Lung microvascular endothelial cell (primary cell): Measurements from ENCODE around the gene PDILT. TPM values are rescaled to one million over a fixed set of nuclear protein-coding genes. Genes with fewer than 3 reads are reported as not detected.
"Not testable (repeated sequence)": the region's sequence is repeated elsewhere in the genome, so short reads cannot be mapped to it uniquely, and the experiment has no call there.

Experiments used
- DNase-seq, 2 donors: peaks; one replicate each; pipeline versions ENCODE4 v3.0.0 to v3.0.0-alpha.2; 2010; ENCODE audit warnings: low read depth in 2 of 2
- total RNA-seq: library from RNA; depleted of rRNA; stranded (reverse); fragments of >200 nt; gene quantifications from 2 replicates; pipeline ENCODE4 v1.2.1, GENCODE V29; 2014

The PDILT gene
- total RNA-seq, 1 donor from 2014 or later = not detected

DNA sequence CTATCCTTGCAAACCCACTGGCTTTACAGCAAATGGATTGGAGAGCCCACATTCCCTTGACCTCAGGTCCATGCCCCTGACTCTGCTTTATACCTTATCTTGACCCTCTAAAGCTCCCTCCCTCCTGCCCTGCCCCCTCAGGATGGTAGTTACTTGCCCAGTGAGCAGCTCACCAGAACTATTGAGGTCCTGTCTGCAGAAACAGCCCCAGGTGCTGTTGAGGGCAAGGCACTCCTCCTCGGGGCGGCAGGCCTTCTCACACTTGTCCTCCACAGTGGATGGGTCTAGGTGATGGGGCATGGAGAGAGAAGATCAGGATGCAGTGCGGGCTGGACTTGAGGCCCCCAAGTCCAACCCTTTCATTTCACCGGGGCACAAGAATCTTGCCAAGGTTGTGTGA, 81.8 kb downstream of the PDILT start:
- DNase-seq = no peak

DNA sequence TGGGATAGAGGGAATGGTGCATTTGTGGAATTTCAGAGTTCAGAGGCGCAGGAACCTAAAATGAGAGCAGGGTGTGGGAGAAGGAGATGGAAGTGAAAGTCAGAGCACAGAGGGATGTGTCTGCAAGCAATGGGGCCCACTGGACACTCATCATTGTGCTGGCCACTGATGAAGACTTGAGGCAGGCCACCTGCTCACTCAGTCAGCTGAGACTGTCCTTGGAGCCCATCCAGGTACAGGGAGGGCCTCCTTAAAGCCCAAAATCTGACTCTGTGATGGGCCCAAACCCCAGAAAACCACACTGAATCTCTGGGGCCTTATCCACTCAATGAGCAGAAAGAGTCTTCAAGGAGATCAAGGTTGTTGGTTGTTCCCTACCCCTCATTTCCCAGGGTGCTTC, 82.9 kb downstream of the PDILT start:
- DNase-seq = no peak

DNA sequence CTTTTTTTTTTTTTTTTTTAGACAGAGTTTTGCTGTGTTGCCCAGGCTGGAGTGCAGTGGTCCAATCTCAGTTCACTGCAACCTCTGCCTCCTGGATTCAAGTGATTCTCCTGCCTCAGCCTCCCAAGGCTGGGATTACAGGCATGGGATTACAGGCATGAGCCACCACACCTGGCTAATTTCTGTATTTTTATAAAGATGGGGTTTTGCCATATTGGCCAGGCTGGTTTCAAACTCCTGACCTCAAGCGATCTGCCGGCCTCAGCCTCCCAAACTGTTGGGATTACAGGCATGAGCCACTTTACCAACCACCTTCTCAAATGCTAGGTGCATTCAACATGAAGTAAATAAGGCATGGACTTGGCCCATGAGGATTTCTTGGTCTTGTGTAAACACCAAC, 83.5 kb downstream of the PDILT start:
- DNase-seq = not testable (repeated sequence)

DNA sequence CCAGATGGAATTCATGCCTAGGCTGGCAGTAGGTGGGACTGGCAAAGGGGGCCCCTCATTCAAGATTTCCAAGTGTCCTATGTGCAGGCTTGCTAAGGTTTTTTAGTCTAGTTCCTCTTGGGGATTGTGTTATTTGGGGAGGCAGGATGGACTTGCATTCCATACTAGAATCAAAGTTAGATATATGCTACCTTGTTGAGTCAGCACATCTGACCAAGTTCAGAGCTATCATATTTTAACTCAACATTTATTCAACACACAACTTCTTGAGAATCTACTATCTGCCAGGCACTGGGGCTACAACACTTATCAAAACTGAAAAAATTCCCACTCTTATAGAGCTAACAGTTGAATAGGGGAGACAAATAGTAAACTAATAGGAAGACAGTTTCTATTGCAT, 83.9 kb downstream of the PDILT start:
- DNase-seq = no peak

DNA sequence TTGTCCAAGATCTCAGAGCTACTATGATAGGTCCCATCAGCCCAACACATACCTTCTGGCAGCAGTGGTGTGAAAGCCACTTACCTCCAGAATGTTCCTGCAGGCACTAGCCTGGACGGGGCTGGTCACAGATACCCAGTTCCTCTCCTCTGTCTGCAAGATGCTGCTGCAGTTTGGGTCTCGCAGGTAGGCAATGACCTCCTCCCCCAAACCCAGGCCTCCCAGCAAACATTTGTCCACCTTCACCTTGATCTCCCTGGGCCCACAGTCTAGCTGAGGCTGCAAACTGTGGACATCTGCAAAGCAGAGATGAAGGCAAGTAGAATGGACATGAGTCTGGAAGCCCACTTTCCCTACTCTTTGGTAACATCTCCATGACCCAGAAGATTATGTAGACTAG, 84.4 kb downstream of the PDILT start:
- no peak for DNase-seq

DNA sequence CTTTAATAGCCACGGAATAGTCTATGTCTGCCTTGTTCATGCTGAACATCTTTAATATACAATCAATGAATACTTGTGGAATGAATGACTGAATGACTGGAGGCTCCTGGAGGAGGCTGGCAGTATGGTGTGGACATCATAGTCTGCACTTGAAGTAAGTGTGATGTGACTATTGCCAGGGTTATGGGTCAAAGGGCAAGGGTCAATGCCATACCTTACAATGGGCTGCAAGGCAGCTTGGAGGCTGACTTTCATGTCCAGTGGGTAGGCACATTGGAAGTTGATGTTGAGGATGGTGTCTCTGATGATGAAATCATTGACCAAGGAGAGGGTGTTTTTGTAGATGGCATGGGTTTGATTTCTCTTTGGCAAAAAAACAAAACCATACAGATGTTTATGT, 85.1 kb downstream of the PDILT start:
- no peak for DNase-seq

DNA sequence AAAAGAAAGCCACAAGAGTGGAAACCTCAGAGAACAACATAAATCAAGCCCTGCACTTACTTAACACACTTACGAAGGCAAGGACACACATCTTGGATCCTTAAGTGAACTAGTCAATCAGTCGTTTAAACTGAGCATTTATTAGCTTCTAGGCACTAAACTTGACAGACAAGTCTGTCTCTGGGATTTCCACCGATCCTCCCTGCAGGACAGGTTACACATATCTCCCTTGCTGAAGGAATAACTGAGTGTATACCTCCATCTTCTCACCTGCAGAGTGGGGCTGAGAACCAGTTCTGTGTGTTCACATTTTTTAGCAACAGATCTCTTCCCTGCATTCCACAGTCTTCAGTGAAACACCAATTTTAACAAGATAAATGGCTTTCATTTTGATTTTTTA, 86.1 kb downstream of the PDILT start:
- no peak for DNase-seq

DNA sequence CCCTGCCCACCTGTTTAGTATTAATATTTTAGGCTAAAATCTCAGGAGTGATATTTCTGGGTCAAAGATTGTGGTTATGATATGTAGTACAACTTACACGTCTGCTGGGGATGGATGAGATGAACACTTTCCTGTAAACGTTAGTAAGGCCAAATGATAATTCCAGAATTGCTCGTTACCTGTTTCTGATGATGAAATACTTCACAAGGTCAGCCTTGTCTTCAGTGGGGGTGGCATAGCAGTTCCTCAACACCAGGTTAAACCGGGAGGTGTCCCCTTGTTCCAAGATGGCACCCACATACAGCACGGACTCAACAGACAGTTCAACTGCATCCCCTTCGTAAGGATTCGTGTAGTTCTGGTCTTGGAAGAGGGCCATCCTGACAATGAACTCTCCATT, 86.5 kb downstream of the PDILT start:
- no peak for DNase-seq

DNA sequence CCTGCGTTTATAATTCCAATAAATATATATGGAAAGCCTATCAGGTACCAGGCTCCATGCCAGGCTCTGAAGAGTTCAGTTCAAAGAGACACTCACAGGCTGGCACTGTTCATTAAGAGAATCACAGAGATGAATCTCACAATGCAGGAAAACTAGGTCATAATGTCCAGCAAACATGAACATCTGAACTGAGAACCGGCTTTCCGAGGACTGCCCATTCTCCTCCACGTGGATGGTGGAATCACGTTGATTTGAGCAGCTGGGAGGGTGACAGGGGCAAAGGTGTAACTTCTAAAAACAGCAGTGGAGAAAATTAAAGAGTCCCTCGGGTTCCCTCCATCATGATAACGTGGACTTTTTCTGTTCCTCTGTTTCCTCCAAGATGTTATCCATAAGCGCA, 87.4 kb downstream of the PDILT start:
- no peak for DNase-seq

DNA sequence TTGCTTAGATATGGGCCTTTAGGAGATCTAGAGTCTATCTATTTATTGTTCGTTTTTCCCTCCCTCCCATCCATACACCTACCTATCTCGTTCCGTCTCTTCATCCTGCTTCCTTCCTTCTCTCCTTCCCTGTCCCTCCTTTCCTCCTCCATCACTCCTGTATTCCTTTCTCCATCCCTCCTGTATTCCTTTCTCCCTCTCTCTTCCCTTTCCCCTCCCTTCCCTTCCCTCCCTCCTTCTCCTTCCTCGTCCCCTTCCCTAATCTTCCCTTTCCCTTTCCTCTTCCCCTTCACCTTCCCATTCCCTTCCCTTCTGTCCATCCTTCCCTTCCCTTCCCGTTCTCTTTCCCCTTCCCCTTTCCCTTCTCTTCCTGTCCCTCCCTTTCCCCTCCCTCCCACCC, 87.8 kb downstream of the PDILT start:
- no peak for DNase-seq

DNA sequence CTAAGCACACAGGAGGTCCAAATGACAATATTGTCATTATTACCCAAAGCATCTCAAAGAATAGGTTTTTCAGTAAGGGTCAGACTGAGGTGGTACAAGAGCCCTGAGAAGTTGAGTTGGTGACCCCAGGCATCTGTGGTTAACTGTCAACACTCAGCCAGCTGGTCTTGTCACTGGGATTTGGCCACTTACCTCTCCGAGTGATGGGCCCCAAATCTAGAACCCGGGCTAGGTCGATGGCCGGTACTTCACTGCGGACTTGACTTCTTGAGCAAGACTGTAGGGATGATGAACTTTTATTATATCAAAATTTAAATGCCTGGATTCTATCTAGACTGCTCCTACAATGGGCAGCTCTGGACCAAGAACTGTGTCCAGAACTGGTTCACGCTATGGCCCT, 88.8 kb downstream of the PDILT start:
- DNase-seq = no peak

DNA sequence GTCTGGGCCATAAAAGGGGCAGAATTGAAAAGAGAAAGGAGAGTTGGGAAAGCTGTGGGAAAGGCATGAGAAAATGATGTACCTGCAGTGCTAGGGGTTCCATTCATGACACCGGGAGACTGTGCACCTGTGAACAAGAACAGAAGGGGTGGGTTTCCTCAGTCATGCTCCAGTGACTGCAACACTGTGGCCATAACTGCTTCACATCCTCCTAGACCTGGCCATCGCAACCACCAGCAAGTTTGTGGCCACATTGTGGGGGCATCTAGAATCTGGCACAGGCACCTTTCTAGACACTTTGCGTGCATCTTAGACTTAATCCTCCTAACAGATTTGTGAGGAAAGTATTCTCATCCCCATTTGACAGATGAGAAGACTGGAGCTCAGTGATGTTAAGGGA, 90.0 kb downstream of the PDILT start:
- DNase-seq = no peak

DNA sequence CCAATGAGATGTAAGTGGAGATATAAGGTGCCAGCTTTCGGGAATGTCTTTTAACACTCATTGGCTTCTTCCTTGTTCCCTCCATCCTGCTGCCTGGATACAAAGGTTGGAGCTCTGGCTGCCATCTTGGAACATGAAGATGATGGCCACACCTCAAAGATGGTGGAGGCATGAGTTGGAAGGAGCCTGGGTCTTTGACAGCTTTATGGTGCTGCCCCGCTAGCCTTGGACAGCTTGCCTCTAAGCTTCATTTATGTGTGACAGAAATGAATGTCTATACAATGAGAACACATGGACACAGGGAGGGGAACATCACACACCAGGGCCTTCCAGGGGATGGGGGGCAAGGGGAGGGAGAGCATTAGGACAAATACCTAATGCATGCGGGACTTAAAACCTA, 90.8 kb downstream of the PDILT start:
- no peak for DNase-seq

DNA sequence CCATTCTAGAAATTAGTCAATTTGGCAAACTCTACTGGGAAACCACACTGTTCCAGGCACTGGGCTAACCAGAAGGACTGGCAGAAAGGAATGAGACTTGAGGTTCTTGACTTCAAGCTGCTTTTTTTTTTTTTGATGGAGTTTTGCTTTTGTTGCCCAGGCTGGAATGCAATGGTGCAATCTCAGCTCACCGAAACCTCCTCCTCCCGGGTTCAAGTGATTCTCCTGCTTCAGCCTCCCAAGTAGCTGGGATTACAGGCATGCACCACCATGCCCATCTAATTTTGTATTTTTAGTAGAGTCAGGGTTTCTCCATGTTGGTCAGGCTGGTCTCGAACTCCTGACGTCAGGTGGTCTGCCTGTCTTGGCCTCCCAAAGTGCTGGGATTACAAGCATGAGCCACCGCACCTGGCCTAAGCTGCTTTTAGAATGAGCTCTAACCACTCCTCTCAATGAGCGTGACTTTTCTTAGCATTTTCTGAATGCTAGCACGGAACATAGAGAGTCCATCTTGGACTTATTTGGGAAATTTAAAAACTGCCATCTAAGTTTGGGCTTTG, 91.9 kb downstream of the PDILT start:
- not testable (repeated sequence) for DNase-seq

DNA sequence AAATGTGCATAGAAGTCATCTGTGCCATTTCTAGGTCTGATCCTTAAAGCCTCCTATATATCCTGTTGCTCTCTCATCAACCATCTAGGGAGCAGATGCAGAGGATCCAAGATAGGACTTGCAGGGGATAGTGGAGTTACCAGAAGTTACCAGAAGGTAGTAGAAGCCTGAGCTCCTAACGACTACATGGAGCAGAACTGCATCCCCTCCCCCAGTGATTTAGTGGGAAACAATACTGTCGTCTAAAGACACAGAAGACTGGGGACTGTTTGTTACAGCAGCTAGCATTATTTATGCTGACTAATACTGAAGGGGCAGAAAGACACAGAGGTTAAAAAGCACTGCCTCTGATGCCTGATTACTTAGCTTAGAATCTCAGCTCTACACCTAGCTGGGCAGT, 93.0 kb downstream of the PDILT start:
- no peak for DNase-seq

DNA sequence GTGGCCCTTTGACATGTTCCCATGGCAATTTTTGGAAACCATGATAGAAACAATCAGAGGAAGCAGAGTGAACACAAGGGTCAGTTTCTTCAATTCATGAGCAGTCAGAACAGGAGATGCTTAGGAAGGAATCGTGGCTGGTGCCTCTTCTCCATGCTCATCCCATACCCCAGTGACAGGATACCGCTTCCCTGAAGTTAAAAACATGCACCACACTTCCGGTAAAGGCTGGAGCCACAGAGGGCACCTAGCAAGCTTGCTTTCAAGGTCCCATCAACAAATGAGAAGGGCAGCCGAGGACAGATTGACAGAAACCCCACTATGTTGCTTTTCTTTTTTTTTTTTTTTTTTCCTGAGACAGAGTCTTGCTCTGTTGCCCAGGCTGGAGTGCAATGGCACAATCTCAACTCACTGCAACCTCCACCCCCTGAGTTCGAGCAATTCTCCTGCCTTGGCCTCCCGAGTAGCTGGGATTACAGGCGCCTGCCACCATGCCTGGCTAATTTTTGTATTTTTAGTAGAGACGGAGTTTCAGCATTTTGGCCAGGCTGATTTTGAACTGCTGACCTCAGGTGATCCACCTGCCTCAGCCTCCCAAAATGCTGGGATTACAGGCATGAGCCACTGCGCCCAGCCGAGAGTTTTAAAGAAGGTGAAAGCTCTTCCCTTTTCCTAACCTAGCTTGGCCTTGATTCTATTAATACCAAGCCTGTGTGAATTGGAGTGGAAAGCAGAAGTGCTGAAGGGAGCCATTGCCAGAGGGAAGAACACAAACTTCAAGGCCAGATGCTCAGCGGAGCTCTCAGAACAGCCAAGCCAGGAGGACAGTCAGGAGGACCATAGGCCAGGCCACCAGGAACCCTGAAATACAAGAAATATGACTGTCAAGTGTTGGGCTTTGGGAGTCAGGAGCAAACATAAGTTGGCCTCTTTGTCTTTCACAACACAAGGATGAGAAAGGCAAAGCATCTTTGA, 93.8 kb downstream of the PDILT start:
- no peak for DNase-seq

DNA sequence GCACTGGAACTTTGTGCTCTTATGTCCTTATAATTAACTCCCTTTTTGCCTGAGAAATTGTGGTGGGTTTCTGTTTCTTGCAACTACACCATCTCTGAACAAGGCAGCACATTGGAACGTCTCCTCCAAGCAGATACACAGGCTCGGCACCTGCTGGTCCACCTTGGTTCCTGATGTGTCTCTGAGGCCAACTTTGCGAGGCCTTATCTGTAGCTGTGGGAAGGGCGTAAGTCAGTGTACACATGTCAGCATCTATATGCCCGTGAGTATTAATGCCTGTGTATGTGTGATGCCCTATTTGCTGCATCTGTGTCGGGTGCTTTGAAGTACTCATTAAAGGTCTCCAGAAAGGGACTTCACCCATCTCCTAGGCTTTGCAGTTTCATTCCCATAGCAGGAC, 94.8 kb downstream of the PDILT start:
- DNase-seq = no peak

Other genes with a start within 250 kb of the PDILT start
- gene GP2, start 77.2 kb downstream of the PDILT start, total RNA-seq = not detected in 2 replicates
- not detected in 2 replicates for gene UMOD, start 52.0 kb downstream of the PDILT start, total RNA-seq
- 0.22 and 0.60 TPM in 2 replicates for gene ACSM5, start 4.8 kb upstream of the PDILT start, total RNA-seq
- gene ACSM2A, start 46.8 kb upstream of the PDILT start, total RNA-seq = under 0.01 TPM in 2 replicates
- gene ACSM2B, start 171.6 kb upstream of the PDILT start, total RNA-seq = 0.20 and 0.22 TPM in 2 replicates